Amniotic stem cell (primary cell): ENCODE results near the gene KHNYN.

ENCODE experiments used
- DNase-seq: peaks from one replicate; lab custom pipeline; 2025; lab: John Stamatoyannopoulos, UW

Gene KHNYN

DNA sequence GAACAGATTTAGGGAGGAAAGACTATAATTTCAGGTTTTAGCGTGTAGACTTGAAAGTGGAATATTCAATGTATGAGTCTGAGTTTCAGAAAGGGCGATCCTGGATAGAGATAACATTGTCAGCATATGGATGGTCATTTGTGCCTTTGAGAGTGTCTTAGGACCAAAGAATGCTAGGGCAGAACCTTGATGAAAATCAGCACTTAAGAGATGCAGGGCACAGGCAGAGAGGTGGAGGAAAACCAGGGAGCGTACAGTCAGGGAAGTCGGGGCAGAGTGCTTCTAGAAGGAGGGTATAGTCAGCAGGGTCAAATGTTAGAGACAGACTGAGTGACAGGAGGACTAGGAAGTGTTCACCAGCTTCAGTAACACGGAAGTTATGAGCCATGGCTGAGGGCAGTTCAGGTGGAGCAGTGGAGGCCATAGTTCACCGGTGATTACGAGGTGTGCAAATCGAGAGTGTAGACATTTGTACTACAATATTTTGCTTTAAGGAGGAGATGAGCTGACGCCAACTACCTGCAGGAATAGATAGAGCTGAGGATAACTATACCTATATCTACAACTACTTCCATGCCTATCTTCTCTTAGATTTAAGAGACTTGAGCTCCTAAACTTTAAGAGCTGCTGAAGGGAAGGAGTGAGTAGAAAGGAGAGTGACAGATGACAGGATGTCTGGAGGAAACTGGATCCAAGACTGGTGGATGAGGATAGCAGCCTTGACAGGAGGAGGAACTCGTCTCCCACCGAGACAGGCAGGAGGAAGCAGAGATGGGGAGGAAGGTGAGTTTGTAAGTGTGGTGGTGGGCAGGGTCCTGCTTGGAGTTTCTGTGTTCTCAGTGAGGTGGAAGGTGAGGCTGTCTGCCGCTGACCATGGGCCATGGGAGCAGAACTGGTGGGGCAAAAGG is 6.8 kb upstream of the KHNYN start:
- no peak for DNase-seq

- peak; percentile 43 for DNase-seq
Measured at GRCh38 chr14:24425704-24426103, 4.0 kb upstream of the KHNYN start.

DNA sequence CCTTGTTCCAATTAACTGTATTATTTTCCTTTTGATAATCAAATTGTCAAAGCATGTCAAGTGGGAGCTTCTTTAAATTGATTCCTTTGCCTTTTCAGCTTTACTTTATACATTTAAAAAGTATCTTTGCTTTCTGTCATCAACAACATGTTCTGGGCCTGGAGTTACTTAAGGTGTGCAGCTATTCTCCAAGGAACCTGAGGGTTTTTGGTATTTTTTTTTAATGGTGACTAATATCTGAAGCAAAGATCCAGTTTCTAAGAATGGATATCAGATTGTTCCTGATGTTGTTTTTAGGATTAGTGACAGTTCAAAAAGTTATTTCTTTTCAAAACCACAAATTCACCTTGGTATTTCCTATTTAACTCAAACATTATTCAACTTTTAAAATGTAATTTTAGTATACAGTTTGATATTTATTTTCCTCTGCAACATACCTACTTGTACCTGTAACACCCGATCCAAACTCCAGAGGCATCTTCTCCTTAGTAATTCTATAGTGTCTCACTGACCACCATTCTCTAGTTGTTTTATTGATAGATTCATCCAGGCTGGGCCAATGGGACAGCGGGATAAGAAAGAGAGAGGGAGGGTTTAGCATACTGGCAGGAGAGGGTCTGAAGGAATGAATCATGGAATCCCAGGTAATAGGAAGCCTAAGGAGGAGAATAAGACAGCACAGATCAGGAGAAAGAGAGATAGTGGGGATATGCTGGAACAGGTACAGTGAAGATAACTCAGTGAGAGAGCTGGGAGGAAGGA is 3.4 kb upstream of the KHNYN start:
- DNase-seq: no peak

GRCh38 chr14:24426912-24427536 is 2.7 kb upstream of the KHNYN start:
- DNase-seq: no peak

GRCh38 chr14:24427537-24428508 is 1.9 kb upstream of the KHNYN start:
- no peak for DNase-seq

DNA sequence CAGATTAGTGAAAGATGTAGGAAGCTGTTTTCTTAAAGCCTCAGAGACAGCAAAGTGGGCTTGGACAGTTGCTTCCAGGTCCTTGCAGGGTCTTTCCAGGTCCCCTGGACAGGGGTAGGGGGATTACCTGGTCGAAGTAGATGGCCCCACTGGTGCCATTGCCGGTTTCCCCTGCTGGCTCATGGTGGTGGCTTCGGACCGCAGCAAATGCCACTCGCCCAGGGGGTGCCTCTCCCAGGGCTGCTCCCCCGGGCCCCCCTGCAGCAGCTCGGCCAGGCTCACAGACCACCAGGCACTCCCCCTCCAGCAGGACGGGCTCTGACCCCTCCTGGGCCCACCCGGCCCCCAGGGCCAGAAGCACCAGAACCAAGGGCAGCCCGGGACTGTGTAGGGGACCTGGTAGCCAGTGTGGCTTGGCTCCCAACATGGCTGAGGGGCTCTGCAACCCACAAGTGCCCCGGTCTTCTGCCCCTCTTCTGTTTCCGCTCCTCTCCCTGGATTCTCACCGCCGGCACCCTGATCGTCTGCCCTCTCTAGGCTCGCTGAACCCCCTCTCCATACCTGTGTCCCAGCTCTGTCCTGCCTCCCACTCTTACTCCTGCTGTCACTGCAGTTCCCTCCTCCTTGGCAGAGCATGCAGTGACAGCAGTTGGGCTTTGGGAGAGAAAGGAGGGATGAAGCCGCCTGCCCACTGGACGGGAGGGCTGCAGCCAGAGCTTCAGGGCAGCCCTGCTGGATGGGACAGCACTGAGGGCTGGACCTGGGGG is 943 bp upstream of the KHNYN start:
- DNase-seq: no peak

DNA sequence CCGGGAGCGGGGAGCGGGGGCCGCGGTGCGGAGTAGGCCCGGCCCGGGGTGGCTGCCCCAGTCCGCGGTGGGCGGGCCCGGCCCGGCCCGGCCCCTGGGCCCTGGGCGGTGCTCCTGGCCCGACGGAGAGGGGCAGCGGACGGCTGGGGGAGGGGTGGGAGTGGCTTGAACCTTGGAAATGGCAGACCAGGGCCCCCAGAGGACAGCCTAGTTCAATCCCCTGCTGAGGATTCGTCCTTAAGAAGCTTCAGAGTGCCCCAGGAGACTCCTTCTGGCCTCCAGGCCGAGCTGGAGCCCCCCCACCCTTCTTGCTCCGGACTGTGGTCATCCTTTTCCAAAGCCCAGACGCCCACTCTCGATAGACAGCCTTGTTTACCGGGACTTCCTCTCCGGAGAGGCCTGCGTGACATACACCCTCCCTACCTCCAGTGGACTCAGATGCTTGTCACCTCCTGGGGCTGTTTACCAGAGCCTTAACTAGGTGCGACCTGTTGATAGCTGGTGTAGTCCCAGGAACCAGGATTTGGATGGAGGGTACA is 458 bp downstream of the KHNYN start:
- peak; percentile 44 for DNase-seq

GRCh38 chr14:24430682-24431568 is 1.2 kb downstream of the KHNYN start:
- DNase-seq: no peak

GRCh38 chr14:24431569-24432258 is 2.0 kb downstream of the KHNYN start:
- DNase-seq: peak; percentile 82

- no peak for DNase-seq
Measured at GRCh38 chr14:24432259-24433131, 2.7 kb downstream of the KHNYN start.

GRCh38 chr14:24434036-24434435 is 4.3 kb downstream of the KHNYN start:
- no peak for DNase-seq

DNA sequence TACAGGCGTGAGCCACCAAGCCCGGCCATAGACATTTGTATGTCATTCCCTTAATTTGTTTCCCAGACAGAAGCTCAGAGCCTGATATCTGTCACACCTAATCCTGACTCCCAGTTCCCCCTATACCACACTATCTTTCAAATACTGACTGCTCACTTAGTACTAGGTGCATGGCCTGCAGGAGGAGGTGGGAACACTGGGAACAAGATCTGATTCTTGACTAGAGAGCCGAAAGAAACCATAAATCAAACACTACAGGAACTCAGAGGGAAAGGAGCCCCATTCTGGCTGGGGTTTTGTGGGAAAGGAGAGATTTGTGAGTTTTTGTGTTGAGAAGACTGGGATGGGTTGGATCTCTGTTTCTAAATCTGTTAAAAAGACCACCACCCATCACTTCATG is 4.9 kb downstream of the KHNYN start:
- no peak for DNase-seq

DNA sequence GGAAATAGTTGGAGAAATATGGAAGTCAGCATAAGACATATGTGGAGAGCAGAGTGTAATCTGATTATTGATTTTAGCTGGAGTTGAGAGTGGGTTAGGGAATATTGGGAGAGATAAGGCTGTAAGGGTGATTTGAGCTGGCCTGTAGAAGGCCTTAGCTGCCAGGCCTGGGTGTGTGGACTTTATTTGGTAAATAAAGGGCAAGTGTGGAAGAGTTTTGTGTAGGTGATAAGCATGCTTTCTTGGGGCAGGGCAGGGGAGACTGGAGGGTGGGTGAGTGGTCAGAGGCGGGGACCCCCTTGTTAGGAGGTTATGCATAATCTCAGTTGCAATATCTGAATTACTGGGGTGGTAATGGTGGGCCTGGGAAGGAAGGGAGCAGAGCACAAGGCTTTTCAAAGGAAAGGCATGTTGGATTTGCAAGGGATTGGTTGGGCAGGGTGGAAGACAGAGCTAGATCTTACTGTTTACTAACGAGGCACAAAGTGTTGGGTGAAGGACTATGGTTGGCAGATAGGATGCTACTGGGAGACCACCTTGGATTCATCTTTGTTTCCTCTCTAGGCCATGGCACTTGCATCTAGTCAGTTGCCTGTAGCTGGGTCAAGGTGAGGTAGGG is 5.5 kb downstream of the KHNYN start:
- no peak for DNase-seq

DNA sequence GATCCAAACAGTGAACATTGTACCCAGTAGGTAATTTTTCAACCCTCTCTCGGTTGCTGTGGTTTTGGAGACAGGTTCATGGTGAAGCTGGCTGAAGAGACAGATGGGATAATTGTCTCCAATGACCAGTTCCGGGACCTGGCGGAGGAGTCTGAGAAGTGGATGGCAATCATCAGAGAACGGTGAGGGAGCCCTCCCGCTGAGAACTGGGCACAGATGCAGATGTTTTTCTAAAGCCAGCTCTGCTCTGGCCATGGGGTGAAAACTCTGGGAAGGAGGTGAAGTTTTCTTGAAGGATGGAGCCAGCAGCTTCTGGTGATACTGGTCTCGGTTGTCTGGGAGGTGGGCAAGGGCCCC is 6.2 kb downstream of the KHNYN start:
- no peak for DNase-seq

GRCh38 chr14:24436355-24437019 is 6.7 kb downstream of the KHNYN start:
- peak; percentile 26 for DNase-seq

GRCh38 chr14:24437020-24437735 is 7.4 kb downstream of the KHNYN start:
- no peak for DNase-seq
